ENCODE data around the gene ASIC4.

ASIC4 gene

DNA sequence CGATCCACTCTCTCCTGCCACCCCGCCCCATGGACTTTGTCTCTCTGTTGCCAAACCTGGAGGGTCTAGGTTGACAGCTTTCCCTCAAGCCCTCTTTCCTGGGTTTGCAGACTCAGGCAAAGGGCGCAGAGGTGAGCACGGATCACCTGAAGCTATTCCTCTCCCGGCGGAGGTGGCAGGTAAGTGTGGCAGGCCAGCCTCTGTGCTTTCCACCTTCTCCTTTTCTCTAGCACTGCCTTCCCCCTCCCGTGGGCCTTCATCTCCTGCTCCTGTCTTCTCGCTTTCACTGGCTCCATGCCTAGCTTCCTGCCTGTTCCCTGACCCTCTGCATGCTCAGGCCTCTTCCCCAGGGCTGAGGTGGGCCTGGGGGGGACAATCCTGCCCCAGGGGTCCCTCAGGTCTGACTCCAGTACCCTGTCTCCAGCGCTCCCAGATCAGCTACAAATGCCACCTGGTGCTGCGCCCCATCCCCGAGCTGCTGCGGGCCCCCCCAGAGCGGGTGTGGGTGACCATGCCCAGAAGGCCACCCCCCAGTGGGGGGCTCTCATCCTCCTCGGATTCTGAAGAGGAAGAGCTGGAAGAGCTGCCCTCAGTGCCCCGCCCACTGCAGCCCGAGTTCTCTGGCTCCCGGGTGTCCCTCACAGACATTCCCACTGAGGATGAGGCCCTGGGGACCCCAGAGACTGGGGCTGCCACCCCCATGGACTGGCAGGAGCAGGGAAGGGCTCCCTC lies 31.4 kb upstream of the ASIC4 start:
- DNase-seq, result no peak

DNA sequence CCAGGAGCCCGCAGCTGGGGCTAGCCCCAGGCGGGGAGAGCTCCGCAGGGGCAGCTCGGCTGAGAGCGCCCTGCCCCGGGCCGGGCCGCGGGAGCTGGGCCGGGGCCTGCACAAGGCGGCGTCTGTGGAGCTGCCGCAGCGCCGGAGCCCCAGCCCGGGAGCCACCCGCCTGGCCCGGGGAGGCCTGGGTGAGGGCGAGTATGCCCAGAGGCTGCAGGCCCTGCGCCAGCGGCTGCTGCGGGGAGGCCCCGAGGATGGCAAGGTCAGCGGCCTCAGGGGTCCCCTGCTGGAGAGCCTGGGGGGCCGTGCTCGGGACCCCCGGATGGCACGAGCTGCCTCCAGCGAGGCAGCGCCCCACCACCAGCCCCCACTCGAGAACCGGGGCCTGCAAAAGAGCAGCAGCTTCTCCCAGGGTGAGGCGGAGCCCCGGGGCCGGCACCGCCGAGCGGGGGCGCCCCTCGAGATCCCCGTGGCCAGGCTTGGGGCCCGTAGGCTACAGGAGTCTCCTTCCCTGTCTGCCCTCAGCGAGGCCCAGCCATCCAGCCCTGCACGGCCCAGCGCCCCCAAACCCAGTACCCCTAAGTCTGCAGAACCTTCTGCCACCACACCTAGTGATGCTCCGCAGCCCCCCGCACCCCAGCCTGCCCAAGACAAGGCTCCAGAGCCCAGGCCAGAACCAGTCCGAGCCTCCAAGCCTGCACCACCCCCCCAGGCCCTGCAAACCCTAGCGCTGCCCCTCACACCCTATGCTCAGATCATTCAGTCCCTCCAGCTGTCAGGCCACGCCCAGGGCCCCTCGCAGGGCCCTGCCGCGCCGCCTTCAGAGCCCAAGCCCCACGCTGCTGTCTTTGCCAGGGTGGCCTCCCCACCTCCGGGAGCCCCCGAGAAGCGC lies 30.6 kb upstream of the ASIC4 start:
- no peak for DNase-seq

DNA sequence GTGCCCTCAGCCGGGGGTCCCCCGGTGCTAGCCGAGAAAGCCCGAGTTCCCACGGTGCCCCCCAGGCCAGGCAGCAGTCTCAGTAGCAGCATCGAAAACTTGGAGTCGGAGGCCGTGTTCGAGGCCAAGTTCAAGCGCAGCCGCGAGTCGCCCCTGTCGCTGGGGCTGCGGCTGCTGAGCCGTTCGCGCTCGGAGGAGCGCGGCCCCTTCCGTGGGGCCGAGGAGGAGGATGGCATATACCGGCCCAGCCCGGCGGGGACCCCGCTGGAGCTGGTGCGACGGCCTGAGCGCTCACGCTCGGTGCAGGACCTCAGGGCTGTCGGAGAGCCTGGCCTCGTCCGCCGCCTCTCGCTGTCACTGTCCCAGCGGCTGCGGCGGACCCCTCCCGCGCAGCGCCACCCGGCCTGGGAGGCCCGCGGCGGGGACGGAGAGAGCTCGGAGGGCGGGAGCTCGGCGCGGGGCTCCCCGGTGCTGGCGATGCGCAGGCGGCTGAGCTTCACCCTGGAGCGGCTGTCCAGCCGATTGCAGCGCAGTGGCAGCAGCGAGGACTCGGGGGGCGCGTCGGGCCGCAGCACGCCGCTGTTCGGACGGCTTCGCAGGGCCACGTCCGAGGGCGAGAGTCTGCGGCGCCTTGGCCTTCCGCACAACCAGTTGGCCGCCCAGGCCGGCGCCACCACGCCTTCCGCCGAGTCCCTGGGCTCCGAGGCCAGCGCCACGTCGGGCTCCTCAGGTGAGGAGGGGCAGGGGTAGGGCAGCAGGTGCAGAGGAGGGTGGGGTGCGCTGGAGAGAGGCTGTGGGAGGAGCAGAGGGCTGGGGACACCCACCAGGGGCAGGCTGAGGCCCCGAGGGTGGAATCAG lies 29.7 kb upstream of the ASIC4 start:
- no peak for DNase-seq

DNA sequence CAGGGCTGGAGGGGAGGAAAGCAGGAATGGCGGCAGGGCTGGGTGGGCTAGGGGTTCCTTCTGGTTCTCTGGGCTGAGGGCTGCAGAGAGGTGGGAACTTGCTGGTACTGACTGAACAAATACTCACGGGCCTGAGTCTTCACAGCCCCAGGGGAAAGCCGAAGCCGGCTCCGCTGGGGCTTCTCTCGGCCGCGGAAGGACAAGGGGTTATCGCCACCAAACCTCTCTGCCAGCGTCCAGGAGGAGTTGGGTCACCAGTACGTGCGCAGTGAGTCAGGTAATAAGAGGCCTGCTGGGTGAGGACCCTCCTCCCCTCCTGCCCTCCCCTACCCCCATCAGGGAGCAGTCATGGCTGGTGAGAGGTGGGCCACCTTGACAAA lies 29.1 kb upstream of the ASIC4 start:
- DNase-seq, result no peak

DNA sequence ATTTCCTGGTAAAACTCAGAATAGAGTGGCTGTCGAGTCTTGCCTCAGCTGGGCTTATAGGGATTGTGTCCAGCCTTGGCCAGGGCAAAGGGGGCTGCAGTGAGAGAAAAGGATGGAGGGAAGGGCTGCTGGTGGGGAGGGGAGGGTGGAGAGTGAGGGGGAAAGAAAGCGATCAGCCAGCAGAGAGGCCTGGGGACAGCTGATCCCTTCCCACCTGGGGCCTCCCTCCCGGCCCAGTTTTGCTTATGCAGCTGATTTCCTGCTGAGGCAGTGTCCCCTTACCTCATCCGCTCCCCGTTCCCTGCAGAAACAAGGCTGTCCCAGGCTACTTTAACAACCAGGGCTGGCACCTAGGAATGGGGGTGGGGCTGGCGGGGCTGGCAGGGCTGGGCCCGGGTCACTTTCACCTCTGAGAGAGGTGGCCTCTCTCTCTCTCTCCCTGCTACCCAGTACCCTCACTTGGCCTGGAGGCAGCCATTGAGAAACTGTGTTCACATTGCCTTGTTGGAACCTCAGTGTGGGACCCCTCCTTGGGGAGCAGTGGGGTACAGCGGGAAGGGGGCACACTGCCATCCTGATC lies 27.8 kb upstream of the ASIC4 start:
- no peak for DNase-seq

DNA sequence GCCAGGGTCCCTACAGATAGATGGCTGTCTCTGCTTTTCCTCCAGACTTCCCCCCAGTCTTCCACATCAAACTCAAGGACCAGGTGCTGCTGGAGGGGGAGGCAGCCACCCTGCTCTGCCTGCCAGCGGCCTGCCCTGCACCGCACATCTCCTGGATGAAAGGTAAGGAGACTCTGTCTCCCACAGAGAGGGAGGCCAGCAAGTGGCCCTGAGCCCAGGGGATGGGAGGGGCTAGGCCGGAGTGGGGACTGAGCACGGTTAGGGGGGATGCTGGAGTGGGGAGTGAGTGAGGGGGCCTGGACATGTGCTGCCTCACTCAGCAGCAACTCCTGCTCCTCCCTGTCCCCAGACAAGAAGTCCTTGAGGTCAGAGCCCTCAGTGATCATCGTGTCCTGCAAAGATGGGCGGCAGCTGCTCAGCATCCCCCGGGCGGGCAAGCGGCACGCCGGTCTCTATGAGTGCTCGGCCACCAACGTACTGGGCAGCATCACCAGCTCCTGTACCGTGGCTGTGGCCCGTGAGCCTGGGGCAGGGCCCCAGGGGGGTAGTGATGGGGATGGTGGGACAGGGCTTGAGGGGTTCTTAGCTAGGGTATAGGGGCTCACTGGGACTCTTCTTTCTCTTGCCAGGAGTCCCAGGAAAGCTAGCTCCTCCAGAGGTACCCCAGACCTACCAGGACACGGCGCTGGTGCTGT lies 26.0 kb upstream of the ASIC4 start:
- DNase-seq, result no peak

DNA sequence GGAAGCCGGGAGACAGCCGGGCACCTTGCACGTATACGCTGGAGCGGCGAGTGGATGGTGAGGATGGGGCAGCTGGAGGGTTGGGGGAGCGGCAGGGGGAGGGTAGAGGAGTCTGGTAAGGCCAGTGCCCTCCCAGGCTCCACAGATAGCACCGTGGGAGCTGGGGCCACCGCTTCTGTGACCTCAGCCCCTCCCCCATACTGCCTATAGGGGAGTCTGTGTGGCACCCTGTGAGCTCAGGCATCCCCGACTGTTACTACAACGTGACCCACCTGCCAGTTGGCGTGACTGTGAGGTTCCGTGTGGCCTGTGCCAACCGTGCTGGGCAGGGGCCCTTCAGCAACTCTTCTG lies 25.5 kb upstream of the ASIC4 start:
- DNase-seq, result no peak

DNA sequence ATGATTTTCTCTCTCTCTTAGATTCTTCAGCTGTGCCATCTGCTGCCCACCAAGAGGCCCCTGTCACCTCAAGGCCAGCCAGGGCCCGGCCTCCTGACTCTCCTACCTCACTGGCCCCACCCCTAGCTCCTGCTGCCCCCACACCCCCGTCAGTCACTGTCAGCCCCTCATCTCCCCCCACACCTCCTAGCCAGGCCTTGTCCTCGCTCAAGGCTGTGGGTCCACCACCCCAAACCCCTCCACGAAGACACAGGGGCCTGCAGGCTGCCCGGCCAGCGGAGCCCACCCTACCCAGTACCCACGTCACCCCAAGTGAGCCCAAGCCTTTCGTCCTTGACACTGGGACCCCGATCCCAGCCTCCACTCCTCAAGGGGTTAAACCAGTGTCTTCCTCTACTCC lies 25.0 kb upstream of the ASIC4 start:
- no peak for DNase-seq

DNA sequence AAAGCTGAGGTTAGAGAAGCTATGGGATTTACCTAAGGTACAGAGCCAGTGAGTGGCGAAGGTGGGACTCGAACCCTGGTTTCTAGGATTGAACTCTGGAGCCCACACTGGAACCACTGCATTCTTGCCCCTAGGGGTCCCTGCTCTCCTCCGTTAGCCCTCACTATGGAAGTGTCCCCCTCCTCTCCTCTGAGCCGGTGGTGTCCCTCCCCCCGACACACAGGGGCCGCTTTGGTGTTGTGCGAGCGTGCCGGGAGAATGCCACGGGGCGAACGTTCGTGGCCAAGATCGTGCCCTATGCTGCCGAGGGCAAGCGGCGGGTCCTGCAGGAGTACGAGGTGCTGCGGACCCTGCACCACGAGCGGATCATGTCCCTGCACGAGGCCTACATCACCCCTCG lies 24.1 kb upstream of the ASIC4 start:
- DNase-seq, result no peak

DNA sequence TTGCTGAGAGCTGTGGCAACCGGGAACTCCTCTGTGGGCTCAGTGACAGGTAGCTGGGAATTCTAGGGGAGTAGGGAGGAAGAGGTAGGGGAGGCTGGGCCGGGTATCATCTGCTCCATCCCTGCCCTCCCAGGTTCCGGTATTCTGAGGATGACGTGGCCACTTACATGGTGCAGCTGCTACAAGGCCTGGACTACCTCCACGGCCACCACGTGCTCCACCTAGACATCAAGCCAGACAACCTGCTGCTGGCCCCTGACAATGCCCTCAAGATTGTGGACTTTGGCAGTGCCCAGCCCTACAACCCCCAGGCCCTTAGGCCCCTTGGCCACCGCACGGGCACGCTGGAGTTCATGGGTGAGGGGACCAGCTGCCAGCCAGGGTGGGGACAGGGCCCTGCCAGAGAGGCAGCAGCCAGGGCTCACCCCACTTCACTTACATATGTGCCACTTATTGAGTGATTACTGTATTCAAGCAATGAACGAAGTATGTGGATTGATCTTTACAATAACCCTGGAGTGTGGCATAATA lies 23.6 kb upstream of the ASIC4 start:
- no peak for DNase-seq

DNA sequence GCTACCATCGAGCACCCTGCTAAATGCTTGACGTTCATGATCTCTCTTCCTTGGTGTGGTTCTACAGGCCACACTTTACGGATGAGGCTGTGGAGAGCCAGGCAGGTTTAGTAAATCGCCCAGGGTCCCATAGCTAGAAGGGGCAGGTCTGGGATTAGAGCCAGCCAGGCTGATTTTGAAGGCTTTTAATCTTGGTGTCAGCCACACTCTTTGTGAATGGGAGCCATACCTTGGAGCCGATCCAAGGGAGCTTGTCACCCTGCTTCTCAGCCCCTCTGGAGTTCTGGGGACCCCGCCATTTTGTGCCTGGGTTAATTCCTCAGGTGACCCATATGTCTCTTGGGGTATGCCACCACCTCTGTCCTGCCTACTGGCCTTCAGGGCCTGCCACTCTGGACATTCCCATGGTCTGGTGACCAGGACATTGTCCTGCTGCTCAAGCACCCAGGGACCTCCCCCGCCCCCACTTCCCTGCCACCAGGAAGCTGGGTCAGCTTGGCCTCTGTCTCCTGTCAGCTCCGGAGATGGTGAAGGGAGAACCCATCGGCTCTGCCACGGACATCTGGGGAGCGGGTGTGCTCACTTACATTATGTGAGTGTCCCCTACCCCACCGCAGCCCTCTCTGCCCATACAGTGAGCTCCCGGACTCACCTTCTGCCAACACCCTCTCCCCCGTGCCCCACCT lies 22.9 kb upstream of the ASIC4 start:
- DNase-seq, result no peak

DNA sequence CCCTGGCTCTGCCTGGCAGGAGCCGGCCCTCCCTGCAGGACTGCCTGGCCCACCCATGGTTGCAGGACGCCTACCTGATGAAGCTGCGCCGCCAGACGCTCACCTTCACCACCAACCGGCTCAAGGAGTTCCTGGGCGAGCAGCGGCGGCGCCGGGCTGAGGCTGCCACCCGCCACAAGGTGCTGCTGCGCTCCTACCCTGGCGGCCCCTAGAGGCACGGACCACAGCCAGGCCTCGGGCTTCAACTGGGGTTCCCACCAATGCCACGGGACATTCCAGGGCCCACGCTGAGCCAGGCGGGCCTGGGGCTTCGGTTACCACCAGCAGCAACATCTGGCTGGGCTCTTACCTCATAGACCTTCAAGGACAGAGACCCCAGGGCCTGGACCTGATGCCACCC lies 21.7 kb upstream of the ASIC4 start:
- no peak for DNase-seq

DNA sequence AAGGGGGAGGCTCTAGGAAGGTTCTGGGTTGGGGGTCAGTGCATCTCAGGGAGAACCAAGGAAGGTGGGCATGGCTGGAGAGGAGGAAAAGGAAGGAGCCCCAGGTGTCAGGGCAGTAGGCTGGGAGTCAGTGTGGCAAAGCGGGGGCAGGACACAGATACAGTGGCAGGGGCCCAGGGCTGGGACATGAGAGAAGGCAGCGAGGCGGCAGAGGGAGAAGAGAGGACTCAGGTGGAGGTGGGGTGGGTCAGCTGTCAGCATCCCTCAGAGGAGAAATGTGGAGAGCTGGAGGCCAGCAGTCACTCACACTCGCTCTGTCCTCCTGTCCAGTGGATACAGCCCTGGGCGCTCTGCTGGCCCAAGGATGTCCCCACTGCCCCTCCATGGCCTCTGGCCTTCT lies 21.2 kb upstream of the ASIC4 start:
- DNase-seq, result no peak

DNA sequence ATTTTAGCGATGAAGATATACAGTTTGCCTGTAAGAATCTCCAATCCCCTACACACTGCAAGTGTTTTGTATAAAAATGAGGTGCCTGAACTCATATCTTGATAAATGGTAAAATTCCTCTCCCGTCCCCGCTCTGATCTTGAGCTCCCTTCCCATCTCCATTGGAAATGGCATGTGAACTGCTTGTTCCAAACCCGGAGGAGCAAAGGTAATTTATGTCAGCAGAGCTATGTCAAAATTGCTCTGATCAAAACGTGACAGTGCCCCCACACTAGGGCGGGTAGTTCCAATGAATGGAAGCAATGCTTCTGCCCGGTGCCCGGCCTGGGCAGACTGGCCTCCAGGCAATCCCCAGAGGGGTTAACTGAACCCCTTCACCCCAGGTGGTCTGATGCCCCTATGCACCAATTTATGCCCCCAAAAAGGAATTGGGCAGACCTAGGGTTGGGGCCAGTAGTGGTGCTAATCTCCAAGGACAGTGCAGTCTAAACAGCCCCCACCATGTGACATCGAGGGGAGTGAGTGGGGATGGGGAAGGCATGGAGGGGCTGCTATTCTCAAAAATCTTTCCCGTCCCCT lies 19.2 kb upstream of the ASIC4 start:
- DNase-seq, result no peak

DNA sequence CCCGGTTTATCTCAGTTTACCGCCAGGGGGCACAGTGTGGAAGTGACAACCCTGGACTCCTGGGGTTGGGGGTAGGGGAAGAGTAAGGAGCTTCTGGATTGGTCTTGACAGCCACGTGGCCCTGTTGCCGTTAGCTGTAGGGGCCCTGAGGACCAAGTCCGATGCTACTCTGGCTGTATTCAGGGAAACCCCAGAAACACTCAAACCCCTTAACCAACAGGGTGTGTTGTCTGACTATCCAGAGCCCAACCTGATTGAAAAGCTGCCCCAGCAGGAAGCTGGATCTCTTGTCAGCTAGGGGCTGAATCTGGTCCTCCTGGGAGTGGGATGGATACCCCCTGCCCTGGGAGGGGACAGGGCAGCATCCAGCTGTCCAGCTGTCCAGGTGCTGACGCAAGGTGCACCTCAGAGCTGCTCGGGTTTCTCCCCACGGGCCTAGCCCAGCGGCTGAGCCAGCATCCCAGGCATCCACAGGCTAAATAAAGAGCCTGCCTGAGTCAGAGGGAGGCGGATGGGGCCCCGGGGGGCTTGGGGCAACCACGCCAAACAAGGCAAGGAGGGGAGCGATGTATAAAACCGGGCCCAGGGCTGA lies 18.7 kb upstream of the ASIC4 start:
- DNase-seq, result peak; percentile 66

DNA sequence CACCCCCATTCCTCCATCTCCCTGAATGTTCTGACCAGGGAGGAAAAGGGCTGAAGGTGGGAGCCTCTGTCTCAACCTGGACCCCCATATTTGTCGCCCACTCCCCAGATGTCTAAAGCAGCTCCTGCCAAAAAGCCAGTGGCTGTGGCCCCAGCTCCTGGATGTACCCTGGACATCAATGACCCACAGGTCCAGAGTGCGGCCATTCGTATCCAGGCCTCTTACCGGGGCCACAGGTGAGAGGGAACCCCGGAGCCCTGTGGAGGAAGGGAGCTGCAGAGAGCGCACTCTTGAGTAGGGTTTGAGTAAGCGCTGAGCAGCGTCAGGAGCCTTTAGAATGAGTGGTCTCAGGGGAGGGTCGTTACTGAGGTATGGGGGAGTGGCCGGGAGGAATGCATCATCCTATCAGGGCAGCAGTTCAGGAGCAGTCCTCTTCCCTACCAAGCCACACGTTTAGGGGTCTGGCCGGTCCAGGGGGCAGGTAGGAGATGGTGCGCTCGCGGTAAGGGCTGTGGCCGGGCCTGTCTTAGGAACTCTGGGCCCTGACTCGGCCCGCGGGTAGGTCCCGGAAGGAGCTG lies 17.9 kb upstream of the ASIC4 start:
- DNase-seq, result no peak

DNA sequence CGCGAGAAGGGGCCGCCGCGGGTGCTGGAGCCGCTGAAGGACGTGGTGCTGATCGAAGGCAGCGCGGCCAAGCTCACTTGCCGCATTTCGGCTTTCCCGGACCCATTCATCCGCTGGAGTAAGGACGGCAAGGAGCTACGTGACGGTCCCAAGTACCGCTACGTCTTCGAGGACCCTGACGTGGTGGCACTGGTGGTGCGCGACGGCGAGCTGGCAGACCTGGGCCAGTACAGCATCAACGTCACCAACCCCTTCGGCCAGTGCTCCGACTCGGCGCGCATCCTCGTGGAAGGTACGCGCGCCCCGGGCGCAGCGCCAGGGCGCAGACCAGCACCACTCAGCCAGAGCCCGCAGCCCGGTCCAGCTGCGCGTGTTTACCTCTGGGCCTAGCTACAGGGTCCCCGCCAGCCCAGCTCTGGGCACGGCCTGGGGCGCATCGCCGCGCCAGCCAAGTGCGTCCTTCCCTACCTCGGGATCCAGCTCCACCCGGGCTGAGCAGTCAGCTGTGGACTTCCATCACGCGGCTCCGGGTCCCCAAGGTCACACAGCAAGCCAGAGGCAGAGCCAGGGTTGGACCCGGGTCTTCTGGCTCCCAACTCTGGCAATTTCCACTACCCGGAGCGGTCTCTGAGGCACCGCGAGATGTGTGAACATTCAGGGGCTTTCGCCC lies 17.3 kb upstream of the ASIC4 start:
- DNase-seq, result no peak

DNA sequence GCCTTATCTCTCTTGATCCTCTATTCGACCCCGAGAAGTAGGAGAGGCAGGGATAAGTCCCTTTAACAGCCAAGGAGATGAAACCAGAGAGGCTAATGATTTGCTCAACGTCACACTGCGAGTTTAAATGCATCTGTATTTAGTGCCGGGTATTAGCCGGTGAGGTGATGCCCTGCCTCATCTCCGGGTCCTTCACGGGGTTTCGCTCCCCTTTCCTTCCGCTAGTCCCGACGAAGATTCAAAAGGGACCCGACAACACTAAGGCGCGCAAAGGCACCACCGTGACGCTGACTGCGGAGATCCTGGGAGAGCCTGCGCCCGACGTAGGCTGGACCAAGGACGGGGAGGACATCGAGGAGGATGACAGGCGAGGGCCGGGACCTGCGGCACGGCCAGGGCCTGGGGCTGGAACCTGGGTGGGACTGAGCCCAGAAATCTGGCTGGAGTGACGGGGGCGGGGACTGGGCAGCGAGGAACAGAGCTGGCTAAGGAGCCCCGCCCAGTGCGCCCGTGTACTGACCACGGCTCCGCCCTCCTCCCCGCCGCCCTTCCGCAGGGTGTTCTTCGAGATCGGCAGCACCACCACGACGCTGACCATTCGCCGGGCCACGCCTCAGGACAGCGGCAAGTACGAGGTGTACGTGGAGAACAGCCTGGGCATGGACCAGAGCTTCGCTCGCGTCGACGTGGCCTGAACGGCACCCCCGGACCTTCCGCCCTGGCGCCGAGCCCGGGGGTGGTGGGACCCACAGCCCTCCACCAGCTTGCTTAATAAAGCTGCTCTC lies 16.6 kb upstream of the ASIC4 start:
- DNase-seq, result peak; percentile 38

Measured in CD4-positive, alpha-beta T cell treated with Interleukin-10 for 1 hour (primary cell).